Osteoblast (primary cell): ENCODE data around the gene TCHH. TPM values are rescaled to one million over a fixed set of nuclear protein-coding genes. Genes with fewer than 3 reads are reported as not detected.

Experiments
- DNase-seq: peaks from one replicate; pipeline ENCODE4 v3.0.0; 2011; ENCODE audit warnings: low spot score, mixed read lengths; ENCODE audit not compliant: insufficient read length; ENCODE audit errors: missing footprints
- H2AFZ ChIP-seq: 2 replicates; pipeline ENCODE4 v1.6.0; 2011; ENCODE audit warnings: mild to moderate bottlenecking, low read length
- H3K27ac ChIP-seq: 2 replicates; pipeline ENCODE4 v1.5.1; 2011; ENCODE audit warnings: mild to moderate bottlenecking, low read depth, low read length, moderate library complexity
- H3K27me3 ChIP-seq: 2 replicates; pipeline ENCODE4 v1.6.0; 2012; ENCODE audit warnings: mild to moderate bottlenecking, control low read depth, inconsistent platforms, low read length, moderate library complexity; ENCODE audit not compliant: insufficient read depth
- H3K36me3 ChIP-seq: 2 replicates; pipeline ENCODE4 v1.5.1; 2011; ENCODE audit warnings: mild to moderate bottlenecking, low read length, control low read depth, moderate library complexity; ENCODE audit not compliant: insufficient read depth
- H3K4me1 ChIP-seq: 2 replicates; pipeline ENCODE4 v1.5.1; 2011; ENCODE audit warnings: mild to moderate bottlenecking, low read length, control low read depth, moderate library complexity; ENCODE audit not compliant: insufficient read depth
- H3K4me2 ChIP-seq: 2 replicates; pipeline ENCODE4 v1.6.0; 2011; ENCODE audit warnings: mild to moderate bottlenecking, low read length; ENCODE audit not compliant: insufficient read depth
- H3K4me3 ChIP-seq: fragments of 200-600 bp; sonication (generic); 3 replicates; pipeline ENCODE4 v1.5.1; 2012; ENCODE audit warnings: mild to moderate bottlenecking, low read length, inconsistent platforms; ENCODE audit not compliant: insufficient read depth
- H3K79me2 ChIP-seq: 2 replicates; pipeline ENCODE4 v1.6.0; 2012; ENCODE audit warnings: mild to moderate bottlenecking, low read length, control low read depth, inconsistent platforms; ENCODE audit not compliant: insufficient read depth
- H3K9me3 ChIP-seq: 2 replicates; pipeline ENCODE4 v1.5.1; 2011; ENCODE audit warnings: low read depth, low read length, control low read depth
- H4K20me1 ChIP-seq: 2 replicates; pipeline ENCODE4 v1.6.0; 2012; ENCODE audit warnings: mild to moderate bottlenecking, low read length, control low read depth; ENCODE audit not compliant: insufficient read depth
- CTCF ChIP-seq: IDR thresholded peaks from 2 replicates; pipeline ENCODE4 v1.5.1; 2011; ENCODE audit warnings: mild to moderate bottlenecking, low read depth, low read length, moderate library complexity; ENCODE audit errors: extremely low read depth
- total RNA-seq: library from RNA; depleted of rRNA; stranded (reverse); fragments of >200 nt; gene quantifications from 2 replicates; pipeline ENCODE4 v1.2.3, GENCODE V29; 2012

The TCHH gene
- total RNA-seq, 1 donor: not detected

- peak overlapping the region; percentile 35 for H3K4me3 ChIP-seq
- H3K79me2 ChIP-seq: no peaks in the 10 kb centered on the region
- H3K27me3 ChIP-seq: peaks cover 67% of the 10 kb centered on the region
- no peak overlapping the region for H3K27ac ChIP-seq
- no peak overlapping the region for H2AFZ ChIP-seq
- no peak for DNase-seq
- H3K36me3 ChIP-seq: no peaks in the 10 kb centered on the region
- peaks cover 7% of the 10 kb centered on the region for H3K4me1 ChIP-seq
- no peaks in the 10 kb centered on the region for H4K20me1 ChIP-seq
- H3K9me3 ChIP-seq: no peaks in the 10 kb centered on the region
- TF ChIP-seq CTCF: no peak
- H3K4me2 ChIP-seq: no peak overlapping the region
Observed at GRCh38 chr1:152107031-152107983, 7.9 kb downstream of the TCHH start.

- Histone ChIP-seq H4K20me1 (no peaks in the 10 kb centered on the region), H3K4me2 (no peak overlapping the region), H3K36me3 (no peaks in the 10 kb centered on the region), H2AFZ (no peak overlapping the region), H3K79me2 (no peaks in the 10 kb centered on the region), H3K27ac (no peak overlapping the region), H3K4me3 (no peak overlapping the region), H3K27me3 (peaks cover 56% of the 10 kb centered on the region), H3K9me3 (no peaks in the 10 kb centered on the region), H3K4me1 (no peaks in the 10 kb centered on the region)
- no peak for DNase-seq
- no peak for TF ChIP-seq CTCF
Observed at GRCh38 chr1:152104854-152105253, 10.4 kb downstream of the TCHH start.

GRCh38 chr1:152096931-152097330 lies 18.3 kb downstream of the TCHH start:
- no peak for DNase-seq
- TF ChIP-seq CTCF: no peak
- H3K27ac ChIP-seq: no peak overlapping the region
- H3K36me3 ChIP-seq: no peaks in the 10 kb centered on the region
- no peaks in the 10 kb centered on the region for H4K20me1 ChIP-seq
- H3K9me3 ChIP-seq: no peaks in the 10 kb centered on the region
- no peak overlapping the region for H2AFZ ChIP-seq
- H3K79me2 ChIP-seq: no peaks in the 10 kb centered on the region
- no peak overlapping the region for H3K4me2 ChIP-seq
- H3K27me3 ChIP-seq: peaks cover 4% of the 10 kb centered on the region
- no peak overlapping the region for H3K4me3 ChIP-seq
- no peaks in the 10 kb centered on the region for H3K4me1 ChIP-seq

- no peak for DNase-seq
- Histone ChIP-seq H3K36me3 (no peaks in the 10 kb centered on the region), H3K27me3 (peaks cover 9% of the 10 kb centered on the region), H2AFZ (no peak within 1 kb of the TSS), H3K9me3 (no peaks in the 10 kb centered on the region), H3K4me3 (no peak within 1 kb of the TSS), H4K20me1 (no peaks in the 10 kb centered on the region), H3K27ac (no peak within 1 kb of the TSS), H3K4me1 (no peaks in the 10 kb centered on the region), H3K4me2 (no peak within 1 kb of the TSS), H3K79me2 (no peaks in the 10 kb centered on the region)
- no peak for TF ChIP-seq CTCF
Observed at GRCh38 chr1:152089014-152089674, 26.1 kb downstream of the TCHH start, which contains the start of gene TCHHL1. Gene TCHHL1, minus strand, starts transcription at chr1:152089064. Its CDS starts 921 bp downstream, at chr1:152088143.
